GM21360 (cell line): Measurements from ENCODE around the gene TEX11.
"Not testable (repeated sequence)": the region's sequence is repeated elsewhere in the genome, so short reads cannot be mapped to it uniquely, and the experiment has no call there.

Experiments used
- ATAC-seq: cut with Tn5 transposase; IDR thresholded peaks from one replicate; pipeline ENCODE4 v1.9.1; 2021; ENCODE audit warnings: mild to moderate bottlenecking, moderate library complexity; ENCODE audit not compliant: unreplicated experiment

The TEX11 gene

DNA sequence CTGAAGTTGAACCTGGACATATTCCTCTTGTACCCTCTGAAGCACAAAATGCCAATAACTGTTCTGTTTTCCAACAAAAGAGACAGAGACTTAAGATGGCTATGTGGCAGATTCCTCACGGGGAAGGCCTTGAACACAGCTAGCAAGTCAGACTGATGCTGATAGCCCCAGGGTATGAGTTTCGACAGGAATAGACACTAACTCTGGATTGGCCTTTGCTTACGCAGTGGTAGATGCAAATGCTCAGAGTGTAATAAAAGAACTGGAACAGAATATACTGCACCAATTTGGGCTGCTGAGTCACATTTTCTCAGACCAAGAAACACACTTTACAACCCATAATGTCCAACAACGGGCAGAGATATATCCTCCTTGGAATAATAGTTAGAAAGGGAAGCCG lies 290.0 kb downstream of the TEX11 start:
- ATAC-seq, result no peak

GRCh38 chrX:70613295-70613694 lies 295.2 kb downstream of the TEX11 start:
- ATAC-seq, result no peak

- ATAC-seq, result no peak
Measured at GRCh38 chrX:70605352-70605751, 303.2 kb downstream of the TEX11 start.

DNA sequence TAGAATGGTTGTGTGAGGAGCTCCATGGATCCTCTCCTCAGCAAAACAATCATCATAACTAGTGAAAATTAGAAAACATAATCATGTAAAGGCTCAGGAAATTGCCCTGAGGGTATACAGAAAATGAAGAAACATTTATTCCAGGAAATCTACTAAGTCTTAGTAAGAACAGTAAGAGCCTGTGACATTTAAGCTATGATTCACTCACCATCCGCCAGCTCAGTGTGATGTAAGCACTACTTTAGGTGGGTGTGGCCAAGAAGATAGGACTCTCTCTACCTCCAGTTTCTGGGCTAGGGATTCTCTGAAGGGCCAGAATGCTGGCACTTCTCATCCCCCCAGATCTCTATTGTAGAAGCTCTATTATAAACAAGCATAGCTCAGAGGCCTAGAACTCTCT lies 316.4 kb downstream of the TEX11 start:
- no peak for ATAC-seq

DNA sequence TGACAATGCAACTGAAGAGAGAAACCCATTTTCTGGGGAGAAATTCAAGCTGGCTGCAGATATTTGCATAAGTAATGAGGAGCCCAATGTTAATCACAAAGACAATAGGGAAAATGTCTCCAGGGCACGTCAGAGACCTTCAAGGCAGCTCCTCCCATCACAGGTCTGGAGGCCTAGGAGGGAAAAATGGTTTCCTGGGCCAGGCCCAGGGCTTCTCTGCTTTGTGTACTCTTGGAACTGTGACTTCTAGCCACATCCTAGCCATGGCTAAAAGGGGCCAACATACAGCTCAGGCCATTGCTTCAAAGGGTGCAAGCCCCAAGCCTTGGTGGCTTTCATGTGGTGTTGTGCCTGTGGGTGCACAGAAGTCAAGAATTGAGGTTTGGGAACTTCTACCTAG lies 321.4 kb downstream of the TEX11 start:
- not testable (repeated sequence) for ATAC-seq

DNA sequence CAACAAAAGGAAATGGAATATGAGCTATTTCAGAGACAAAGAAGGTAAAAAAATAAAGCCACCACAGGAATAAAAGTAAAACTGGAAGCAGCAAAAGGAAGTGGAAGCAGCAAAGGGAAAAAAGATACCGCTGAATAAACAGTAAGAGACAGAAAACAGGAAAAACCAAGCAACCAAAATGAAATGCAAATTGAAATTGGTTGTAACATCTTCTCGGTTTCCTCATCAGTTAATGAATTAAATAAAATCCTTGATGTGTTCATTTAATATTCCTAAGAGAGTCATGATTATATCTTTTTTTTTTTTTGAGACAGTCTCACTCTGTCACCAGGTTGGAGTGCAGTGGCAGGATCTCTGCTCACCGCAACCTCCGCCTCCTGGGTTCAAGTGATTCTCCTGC lies 331.1 kb downstream of the TEX11 start:
- ATAC-seq, result no peak

DNA sequence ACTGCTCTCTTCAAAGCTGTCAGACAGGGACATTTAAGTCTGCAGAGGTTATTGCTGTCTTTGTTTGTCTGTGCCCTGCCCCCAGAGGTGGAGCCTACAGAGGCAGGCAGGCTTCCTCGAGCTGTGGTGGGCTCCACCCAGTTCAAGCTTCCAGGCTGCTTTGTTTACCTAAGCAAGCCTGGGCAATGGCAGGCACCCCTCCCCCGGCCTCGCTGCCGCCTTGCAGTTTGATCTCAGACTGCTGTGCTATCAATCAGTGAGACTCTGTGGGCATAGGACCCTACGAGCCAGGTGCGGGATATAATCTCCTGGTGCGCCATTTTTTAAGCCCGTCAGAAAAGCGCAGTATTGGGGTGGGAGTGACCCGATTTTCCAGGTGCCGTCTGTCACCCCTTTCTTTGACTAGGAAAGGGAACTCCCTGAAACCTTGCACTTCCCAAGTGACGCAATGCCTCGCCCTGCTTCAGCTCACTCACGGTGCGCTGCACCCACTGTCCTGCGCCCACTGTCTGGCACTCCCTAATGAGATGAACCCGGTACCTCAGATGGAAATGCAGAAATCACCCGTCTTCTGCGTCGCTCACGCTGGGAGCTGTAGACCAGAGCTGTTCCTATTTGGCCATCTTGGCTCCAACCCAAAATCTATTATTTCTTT lies 338.5 kb downstream of the TEX11 start:
- not testable (repeated sequence) for ATAC-seq

DNA sequence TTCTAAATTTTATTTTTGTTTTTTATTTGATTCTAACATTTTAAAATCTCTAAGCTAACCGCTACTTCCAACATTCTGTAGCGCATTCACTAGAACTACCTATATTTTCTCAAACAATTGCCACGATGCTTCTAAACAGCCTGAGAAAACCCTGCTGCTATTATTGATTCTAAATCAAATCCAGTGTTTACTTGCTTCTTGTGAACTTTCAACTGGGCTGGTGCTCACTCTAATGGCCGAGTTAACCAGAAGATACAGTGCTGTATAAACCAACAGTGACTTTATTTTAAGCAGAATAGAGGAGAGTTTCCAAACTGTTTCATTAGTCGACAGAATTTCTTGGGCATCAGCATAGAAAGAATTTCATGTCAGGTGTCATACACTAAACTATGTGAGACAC lies 353.6 kb downstream of the TEX11 start:
- ATAC-seq, result no peak

GRCh38 chrX:70554523-70554922 lies 354.0 kb downstream of the TEX11 start:
- ATAC-seq, result no peak

- no peak for ATAC-seq
Measured at GRCh38 chrX:70554081-70554480, 354.4 kb downstream of the TEX11 start.

GRCh38 chrX:70553516-70553915 lies 355.0 kb downstream of the TEX11 start:
- ATAC-seq, result no peak

DNA sequence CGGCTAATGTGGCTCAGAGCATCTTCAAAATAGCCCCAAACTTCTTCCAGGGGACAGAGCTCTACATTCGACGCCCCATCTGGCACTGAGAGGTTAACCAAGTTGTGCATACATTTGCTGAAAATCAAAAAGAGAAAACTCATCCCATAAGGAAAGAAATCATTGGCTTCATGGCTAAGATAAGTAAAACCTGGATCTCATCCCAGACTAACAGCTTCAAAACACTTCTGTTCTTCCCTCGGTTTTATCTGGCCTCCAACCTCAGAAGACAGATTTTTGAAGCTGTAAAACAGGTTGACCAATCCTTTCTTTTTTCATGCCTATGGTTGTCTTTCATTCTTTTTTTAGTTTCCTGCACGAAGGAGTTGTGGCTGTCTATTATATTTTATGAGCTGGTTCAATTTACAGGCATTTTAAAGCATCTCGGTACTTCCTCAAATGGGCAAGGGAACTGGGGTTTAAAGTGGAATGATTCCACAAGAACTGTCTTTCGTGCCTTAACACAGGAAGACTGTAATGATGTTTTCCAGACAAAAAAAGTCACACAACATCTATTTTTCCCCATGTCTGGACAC lies 356.3 kb downstream of the TEX11 start:
- ATAC-seq, result no peak

GRCh38 chrX:70549429-70549828 lies 359.1 kb downstream of the TEX11 start:
- no peak for ATAC-seq

DNA sequence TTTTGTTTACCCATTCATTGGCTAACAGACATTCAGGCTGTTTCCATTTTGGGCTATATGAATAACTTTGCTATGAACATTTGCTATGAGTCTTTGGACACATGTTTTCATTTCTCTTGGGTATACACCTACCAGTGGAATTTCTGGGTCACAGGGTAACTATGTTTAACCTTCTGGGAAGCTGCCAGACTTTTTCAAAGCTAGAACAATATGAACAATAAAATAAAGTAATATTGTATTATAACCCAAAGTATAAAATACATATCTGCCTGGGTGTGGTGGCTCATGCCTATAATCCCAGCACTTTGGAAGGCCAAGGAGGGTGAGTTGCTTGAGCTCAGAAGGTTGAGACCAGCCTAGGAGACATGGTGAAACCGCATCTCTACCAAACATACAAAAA lies 373.3 kb downstream of the TEX11 start:
- ATAC-seq, result no peak

DNA sequence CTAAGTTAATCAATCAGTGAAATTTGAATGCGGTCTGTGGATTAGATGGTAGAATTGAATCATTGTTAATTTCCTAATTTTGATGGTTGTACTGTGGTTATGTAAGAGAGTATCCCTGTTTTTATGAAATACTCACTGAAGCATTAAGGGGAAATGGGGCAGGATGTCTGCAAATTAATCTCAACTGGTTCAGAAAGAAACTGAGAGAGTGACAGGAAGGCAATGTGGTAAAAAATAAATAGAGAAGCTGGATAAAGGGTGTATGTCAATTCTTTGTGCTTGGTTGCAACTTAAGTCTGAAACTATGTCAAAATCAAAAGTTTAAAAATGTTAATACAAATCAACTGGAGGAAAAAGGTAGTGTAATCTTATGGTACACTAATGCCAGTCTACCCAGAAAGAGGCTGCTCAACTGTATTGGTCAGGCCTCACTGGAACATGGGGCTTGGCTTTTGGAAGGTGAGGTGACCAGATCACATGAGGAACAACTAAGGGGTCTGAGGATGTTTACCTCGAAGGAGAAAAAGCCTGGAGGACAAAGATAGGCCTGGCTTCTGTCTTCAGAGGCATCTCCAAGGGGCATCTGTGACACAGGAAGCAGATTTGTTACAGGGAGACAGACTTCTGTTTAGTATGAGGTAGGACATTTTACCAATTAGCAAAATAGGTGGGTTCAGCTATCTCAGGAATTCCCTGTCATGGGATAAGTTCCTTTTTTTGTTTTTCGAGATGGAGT lies 380.7 kb downstream of the TEX11 start:
- ATAC-seq, result no peak

DNA sequence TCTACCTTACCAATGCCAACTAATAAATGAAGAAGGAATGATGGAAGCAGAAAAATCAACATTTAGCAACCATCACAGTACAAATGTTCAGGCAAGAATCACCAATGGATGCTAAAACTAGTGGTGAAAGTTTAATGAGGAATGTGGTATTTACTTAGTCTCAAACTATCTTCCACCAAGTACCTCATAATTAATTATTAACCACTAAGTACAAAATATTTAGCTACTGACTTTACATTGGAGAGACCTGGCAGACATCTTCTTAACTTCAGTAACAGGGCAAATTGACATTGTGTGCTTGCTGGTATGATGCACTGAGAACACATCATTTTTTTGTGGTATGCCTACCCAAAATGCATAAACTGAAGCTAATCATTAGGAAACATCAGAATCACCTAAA lies 381.5 kb downstream of the TEX11 start:
- no peak for ATAC-seq

DNA sequence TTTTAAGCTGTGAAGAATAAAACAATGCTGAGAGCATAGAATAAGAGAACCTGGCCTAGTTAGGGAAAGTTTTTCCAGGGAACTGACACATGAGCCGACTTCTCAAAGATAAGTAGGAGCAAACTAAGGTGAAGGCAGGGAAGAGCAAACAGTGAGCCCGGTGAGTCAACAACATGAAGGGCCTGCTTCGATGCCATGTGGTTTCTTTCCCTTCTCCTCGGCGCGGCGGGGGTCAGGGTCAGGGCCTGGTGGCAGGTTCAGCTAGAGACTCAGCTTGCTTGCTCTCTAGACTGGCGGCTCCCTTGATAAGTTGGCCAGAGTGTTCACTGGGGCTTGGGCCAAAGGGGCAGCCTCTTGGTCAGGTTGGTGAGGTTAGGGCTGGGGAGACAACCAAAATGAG lies 382.8 kb downstream of the TEX11 start:
- no peak for ATAC-seq

GRCh38 chrX:70515692-70516091 lies 392.8 kb downstream of the TEX11 start:
- not testable (repeated sequence) for ATAC-seq

DNA sequence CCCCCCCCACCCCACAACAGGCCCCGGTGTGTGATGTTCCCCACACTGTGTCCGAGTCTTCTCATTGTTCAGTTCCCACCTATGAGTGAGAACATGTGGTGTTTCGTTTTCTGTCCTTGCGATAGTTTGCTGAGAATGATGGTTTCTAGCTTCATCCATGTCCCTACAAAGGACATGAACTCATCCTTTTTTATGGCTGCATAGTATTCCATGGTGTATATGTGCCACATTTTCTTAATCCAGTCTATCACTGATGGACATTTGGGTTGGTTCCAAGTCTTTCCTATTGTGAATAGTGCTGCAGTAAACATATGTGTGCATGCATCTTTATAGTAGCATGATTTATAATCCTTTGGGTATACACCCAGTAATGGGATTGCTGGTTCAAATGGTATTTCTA lies 393.2 kb downstream of the TEX11 start:
- not testable (repeated sequence) for ATAC-seq

GRCh38 chrX:70509078-70509477 lies 399.4 kb downstream of the TEX11 start:
- ATAC-seq, result no peak

DNA sequence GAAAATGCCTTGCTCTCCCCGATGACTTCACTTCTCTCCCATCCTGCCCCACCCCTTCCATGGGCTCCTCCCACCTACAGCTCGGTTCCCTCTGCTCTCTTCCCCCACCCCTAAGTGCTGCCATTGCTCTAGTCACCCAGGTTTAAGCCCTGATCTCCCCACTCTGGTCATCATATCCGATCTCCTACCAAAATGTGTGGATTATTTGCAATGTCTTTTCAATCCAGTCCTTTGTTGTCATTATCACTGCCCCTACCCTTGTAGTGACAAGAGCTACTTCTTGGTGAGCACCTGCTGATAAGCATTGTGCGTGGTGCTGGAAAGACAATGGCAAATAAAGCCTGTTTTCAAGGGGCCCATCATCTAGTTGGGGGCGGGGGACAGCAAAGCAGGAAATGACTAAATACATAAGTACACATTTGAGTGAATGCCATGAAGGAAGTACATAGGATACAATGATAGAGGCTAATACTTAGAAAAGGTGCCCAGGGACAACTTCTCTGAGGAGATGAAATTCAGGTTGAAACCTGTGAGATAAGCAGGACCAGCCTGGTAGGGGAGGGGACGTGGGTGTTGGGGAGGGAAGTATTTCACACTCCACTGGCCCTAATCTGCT lies 400.1 kb downstream of the TEX11 start:
- ATAC-seq, result peak; percentile 41

GRCh38 chrX:70505451-70505841 lies 403.1 kb downstream of the TEX11 start:
- no peak for ATAC-seq
